ENCODE data around the gene ITFG1.
"Not testable (repeated sequence)": the region's sequence is repeated elsewhere in the genome, so short reads cannot be mapped to it uniquely, and the experiment has no call there.

ITFG1 gene

DNA sequence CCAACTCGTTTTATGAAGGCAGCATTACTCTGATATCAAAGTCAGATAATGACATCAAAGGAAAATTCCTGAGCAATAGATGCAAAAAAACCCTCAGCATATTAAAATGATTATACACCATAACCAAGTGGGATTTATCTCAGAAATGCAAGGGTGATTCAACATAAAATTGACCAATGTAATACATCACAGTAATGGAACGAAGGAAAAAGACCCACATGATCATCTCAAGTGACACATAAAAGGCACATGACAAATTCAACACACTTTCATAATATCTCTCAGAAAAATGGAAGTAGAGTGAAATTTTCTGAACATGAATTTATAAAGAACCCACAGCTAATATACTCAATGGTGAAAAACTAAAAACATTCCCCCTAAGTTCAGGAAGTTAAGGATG, 118.8 kb downstream of the ITFG1 start:
- DNase-seq (ENCODE audit: low read depth in 1 of 2, low spot score in 1 of 2) = no peak

DNA sequence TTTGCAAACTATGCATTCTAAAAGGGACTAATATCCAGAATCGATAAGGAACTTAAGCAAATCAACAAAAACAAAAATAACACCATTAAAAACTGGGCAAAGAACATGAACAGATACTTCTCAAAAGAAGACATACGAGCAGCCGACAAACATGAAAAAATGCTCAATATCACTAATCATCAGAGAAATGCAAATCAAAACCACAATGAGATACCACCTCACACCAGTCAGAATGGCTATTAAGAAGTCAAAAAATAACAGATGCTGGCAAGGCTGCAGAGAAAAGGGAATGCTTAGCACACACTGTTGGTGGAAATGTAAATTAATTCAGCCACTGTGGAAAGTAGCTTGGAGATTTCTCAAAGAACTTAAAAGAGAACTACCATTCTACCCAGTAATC, 130.3 kb downstream of the ITFG1 start:
- not testable (repeated sequence) for DNase-seq (ENCODE audit: low read depth in 1 of 2, low spot score in 1 of 2)

DNA sequence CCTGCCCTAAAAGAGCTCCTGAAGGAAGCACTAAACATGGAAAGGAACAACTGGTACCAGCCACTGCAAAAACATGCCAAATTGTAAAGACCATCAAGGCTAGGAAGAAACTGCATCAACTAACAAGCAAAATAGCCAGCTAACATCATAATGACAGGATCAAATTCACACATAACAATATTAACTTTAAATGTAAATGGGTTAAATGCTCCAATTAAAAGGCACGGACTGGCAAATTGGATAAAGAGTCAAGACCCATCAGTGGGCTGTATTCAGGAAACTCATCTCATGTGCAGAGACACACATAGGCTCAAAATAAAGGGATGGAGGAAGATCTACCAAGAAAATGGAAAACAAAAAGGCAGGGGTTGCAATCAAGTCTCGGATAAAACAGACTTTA, 136.6 kb downstream of the ITFG1 start:
- DNase-seq (ENCODE audit: low read depth in 1 of 2, low spot score in 1 of 2) = not testable (repeated sequence)

DNA sequence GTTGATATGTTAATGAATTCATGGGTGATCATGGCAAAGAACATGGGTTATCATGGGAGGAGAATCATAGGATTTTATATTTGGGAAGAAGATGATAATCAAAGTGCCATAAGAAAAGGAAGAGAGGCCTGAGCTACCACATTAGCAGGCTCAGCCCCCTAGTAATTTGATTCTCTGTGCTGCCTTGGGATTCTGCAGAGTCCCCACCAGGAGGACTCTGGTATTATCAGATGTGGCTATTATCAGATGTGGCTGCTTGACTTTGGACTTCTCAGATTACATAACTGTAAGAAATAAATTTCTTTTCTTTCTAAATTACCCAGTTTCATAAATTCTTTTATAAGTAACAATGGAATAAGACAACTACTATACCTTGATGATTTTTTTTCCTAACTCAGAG, 137.6 kb downstream of the ITFG1 start:
- DNase-seq (ENCODE audit: low read depth in 1 of 2, low spot score in 1 of 2) = no peak

DNA sequence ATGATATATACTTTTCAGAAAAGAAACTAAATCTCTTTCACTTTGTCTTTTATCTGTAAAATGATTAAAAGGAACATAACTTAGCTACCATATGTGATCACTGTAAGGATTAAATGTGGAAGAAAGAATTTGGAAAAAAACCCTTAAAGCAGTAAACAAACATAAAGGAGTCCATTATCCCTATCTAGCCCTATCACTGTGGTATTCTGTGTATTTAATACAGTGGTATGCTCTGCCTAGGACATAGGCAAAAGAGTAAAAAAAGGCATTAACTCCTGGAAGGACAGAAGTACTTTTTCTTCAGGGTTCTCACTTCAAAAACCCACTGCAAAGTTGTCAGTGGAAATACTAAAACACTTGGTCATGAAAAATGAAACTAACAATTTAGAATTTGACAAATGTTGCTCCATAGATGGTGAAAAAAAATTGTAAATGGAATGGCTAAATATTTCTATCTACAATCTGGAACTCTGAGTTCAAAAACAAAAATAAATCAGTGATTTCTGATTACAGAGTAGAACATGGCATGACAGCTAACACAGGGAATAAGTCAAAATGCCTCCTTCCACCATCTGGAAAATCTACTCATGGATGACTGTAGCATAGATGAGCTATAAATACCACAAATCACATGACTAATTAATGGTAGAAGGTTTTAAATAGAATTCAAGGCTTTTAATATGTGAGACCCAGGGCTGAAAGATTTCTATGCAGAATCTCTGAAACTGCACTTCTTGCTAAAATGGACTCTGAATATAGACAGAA, 140.1 kb downstream of the ITFG1 start:
- no peak for DNase-seq (ENCODE audit: low read depth in 1 of 2, low spot score in 1 of 2)

DNA sequence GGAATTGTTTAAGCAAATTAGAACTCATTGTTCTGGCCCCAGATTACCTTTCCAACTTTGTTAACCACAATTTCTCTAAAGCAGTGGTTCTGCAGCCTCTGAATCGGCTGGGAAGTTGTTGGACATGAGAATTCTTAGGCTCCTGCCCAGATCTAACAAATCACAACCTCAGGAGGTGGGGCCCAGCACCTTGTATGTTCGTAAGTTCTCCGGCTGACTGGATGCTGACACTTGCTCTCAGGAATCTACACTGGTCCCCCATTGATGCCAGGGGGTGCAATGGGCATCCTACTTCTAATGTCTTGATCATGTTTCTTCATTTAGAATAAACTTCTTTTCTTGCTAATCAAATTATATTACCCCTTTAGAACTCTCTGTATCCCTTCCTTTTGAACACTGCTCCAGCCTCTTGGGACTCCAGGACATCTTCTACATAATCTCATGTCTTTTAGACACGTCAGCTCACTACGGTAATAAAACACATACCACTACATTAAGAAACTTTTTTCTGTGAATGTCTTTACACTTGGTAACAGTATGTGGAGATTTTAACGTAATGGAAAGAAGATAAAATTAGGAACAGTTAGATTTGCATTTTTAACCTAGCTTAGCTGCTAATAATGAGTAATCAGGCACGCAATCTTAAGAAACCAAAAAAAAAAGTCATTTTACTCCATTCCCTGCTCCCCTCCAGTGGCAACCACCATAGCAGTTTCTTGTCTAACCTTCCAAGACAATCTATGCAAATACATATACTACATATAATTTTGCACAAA, 143.2 kb downstream of the ITFG1 start:
- no peak for DNase-seq (ENCODE audit: low read depth in 1 of 2, low spot score in 1 of 2)

DNA sequence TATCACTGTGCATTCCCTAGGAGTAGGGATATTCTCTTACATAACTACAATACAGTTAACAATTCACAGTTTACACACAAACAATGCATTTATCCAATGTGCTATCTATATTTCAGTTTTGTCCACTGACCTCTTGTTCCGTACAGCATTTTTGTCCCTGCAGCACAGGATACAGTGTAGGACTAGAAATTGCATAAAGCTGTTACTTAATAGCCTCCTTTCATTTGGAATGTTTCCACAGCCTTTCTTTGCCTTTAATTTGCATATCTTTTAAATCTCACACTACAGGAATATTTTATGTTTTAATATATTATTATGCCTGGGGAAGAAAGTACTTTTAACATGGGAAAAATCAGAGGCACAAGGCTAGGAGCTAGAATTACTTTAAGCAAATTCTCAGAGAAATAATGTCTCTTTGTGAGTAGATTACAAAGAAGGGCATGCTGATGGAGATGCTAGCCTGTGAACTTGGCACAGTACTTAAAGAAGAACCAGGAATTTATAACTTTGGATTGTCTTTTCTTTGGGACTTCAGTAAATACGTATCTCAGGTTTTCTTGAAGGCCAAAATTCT, 144.3 kb downstream of the ITFG1 start:
- no peak for DNase-seq (ENCODE audit: low read depth in 1 of 2, low spot score in 1 of 2)

DNA sequence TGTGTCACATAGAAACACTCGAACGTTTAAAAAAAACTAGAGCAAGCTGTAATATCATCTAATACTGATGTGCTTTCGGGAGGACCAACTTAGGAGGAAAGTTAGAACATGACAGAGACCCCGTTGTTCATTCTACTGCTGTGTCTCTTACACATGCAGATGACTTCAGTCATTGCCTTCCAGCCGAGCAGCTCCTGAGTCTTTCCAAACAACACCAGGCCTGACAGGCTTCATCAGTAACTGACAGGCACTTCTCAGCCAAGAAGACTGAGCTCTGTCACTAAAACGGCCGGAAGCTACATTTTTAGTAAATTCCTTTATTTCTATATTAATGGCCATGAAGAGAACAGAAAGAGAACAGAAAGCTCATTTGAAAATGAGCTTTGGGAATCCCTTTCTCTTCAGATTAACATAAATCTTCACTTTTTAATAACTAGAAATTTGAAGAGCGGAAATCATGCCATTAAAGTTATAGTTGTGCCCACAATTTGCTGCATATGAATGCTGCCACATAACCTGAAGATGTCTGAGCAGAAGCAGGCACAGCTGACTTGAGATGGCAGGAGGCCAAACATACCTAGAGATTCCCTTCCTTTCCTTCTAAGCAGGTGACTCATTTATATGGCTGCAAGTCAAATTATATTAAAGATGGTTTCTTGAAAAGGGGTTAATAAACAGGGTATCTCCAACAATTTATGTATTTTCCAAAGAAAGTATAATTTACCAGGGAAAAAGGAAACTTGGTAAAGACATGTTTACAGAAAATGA, 148.9 kb downstream of the ITFG1 start:
- no peak for DNase-seq (ENCODE audit: low read depth in 1 of 2, low spot score in 1 of 2)

DNA sequence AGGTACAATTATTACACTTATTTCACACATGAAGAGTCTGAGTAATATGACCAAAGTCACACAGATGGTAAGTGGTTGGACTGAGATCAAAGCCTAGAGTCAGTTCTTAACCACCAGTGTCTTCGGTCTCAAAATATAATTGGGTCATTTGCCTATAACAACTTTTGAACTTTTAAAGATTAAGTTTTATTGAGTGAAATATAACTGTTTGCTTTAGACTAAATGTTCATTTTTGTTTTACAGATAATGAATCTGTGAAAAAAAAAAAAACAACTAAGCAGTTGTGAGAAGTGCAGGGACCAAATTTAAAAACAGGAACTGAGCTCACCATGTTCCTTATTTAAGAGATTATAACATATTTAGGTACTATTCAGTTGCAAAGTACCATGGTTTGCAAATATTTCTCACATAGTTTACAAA, 150.1 kb downstream of the ITFG1 start:
- DNase-seq (ENCODE audit: low read depth in 1 of 2, low spot score in 1 of 2) = no peak

DNA sequence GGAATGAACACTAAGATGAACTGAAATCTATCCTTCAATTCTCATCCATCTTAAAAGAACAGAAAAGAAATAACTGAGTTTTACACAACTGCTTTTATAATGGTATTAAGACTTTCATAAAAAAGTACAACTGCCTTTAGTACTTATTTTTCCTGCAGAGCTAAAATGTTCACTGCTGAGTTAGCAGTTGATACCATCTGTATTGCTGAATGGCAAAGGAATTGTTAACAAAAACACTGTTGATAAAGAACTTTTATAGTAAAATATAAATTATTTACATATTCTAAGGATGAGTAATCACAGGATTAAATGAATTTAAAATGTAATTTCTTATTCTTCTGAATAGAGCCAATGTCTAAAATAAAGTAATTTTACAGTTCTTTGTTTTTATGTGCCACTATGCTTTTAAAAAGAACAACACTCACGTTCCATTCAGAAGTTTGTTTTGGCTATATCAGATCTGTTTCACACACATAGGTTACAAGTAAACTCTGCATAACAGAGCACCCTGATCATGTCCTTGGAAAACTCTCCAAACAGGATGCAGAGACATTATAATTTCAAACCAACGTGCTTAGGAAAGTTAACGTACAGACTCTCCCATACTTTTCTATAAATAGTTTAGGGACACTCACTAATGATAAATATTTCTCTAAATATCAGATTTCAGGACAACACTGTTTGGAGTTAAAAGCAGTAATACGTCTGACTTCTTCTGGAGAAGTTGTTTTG, 151.1 kb downstream of the ITFG1 start:
- no peak for DNase-seq (ENCODE audit: low read depth in 1 of 2, low spot score in 1 of 2)

DNA sequence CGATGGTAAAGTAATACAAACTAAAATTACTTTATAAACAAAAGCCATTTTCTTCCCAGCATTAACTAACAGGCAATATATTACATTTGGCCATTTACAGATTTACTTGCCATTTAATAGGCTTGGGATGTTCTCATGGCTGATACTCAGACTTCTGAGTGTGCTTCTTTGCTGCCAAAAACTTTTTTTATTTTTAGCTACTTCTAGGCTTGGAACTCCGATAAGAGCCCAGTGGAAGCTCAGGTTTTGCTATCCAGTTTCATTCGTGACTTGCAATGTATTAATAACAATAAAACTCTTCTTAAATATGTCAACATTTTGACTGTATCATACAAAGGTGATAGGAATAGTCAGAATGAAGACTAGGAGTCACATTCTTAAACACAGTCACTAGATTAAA, 152.3 kb downstream of the ITFG1 start:
- DNase-seq (ENCODE audit: low read depth in 1 of 2, low spot score in 1 of 2) = no peak

DNA sequence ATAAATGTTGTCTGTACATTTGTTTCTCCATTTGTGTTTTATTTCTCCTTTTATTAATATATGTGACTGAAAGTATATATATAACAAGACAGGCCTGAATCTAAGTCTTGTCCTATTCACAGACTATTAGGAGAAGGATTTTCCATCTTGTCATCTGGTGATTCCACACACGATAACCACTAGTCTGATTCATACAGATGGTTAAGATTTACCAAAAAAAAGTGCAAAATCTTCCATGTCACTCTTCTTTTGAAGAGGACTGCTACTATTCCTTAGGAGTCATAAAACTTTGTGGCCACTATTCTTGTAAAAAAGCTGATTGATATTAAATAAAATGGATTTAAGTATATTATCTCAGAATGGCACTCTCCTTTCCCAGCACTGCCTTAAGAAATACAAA, 156.3 kb downstream of the ITFG1 start:
- no peak for DNase-seq (ENCODE audit: low read depth in 1 of 2, low spot score in 1 of 2)

DNA sequence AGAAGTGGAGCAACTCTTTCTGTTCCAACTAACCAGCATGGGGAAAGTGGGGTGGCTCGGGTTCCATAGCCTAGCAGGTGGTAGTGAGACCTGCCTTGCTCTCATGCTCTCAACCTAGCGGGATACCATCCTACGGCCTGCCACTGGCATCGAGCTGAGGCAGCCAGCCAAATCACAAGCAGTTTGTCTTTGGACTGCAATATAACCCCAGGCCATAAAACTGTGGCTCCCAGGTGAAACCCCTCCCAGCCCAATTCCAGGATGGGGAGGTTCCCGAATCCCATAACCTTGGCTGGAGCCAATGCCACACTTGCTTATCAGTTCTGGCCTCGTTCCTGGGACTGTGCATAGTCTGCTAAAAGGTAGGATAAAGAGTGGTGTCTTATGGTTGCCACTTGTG, 161.3 kb downstream of the ITFG1 start:
- no peak for DNase-seq (ENCODE audit: low read depth in 1 of 2, low spot score in 1 of 2)

DNA sequence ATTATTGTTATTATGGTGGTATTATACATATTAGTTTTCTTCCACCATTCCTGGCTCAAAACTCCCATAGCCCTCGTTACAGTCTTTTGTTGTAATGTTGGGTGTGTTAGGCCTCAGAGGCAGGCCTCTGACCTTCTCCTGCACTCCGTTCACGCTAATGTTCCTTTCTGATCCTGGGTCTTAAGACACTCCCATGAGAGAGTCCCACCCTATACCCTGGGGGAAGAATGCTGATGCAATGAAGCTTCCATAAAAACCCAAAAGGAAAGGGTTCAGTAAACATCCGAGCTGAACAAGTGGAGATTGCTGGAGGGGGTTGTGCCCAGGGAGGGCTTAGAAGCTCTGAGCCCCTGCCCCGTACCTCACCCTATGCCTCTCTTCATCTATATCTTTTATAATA, 175.9 kb downstream of the ITFG1 start:
- no peak for DNase-seq (ENCODE audit: low read depth in 1 of 2, low spot score in 1 of 2)

DNA sequence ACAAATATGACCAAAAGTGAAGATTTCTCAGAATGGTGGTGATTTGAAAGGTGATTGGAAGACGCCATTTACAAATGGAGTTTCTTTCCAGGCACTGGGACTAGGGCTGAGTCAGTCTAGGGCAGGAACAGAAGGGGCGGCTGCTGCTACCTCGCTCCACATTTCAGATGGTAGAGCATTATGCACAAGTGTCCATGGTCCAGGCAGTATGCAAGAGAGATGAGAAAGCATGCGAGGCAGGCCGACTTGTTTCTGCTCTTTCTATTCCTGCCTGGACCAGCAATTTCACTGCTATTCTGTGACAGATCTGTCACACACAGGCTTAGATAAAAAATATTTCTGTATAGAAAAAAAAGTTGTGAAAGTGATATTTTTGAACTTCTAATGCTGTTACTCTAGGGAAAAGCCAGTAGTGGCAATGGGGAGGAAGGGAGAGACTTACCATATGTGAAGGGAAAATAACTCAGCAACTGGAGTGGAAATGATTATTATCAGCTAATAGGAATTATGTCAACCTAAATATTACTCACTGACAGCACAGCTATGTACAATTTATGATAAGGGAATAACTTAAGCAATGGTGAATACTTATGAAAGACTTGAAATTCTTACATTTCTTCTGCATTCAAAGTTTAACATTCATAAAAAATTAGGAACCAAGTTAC, 182.4 kb downstream of the ITFG1 start:
- DNase-seq (ENCODE audit: low read depth in 1 of 2, low spot score in 1 of 2) = no peak

DNA sequence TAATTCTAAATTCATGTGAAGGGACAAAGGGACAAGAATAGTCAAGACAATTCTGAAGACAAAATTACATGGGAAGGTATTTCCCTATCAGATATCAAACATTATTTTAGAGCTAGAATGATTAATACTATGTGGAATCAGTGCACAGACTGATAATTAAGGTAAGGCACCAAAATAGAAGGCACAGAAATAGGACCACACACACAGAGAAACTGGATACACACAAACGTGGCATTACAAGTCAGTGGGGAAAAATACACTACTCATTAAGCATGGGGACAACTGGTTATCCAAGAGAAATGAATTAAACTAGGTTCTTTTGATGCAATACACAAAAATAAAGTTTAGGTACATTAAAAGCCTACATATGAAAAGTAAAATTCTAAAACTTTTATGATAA, 184.3 kb downstream of the ITFG1 start:
- no peak for DNase-seq (ENCODE audit: low read depth in 1 of 2, low spot score in 1 of 2)

DNA sequence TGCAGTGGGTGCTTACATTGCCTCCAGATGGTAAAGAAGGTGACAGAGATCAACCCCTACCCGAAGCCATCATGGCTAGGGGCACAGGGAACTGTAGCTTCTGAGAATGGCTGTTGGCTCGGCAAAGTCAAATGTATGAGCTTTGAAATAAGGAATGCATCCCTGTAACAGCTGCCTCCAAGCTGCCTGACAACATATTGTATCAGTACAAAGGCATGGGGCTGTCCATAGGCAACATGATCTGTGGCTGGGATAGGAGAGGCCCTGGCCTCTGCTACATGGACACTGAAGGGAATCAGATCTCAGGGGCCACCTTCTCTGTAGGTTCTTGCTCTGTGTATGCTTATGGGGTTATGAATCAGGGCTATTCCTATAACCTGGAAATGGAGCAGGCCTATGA, 197.9 kb downstream of the ITFG1 start:
- DNase-seq (ENCODE audit: low read depth in 1 of 2, low spot score in 1 of 2) = no peak

DNA sequence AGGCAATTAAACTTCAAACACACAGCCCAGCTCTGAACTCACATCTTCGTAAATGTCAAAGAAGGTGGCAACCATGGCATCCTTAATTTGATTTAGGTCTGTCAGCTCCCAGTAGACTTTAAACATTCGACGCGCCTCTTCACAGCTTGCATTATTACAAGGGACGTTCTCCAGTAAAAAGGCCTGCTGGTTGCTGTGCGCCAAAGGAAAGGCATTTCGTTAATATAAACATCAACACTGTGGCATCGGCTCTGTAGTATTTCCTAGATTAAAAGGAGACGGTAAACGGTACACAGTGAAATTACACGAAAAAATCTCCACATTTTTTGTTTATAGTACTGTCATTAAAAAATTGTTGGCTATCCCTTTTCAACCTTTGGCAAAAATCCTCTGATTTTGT, 200.4 kb downstream of the ITFG1 start:
- no peak for DNase-seq (ENCODE audit: low read depth in 1 of 2, low spot score in 1 of 2)

DNA sequence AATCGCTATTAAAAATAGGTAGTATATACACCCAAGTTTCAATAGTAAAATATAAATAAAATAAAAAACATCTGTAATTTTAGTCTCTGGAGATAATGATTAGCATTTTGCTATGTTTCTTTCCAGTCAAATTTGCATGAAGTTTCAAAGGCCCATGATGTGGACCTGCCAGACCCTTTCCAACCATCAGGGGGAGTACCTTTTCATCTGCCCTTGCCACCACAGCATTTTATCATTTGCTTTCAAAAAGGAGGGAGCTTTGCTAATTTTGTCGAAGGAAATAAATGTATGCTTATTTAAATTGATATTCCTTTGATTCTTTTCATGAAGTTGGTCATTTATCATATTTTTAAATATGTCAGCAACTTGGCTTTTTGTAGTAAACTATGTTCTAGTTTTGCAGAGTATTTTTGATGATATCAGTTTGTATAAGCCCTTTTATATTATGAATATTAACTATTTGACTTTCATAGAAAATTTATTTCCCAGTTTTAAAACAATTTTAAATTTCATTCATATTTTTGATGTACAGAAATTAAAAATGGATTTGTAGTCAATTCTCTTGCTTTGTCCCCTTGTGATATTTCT, 201.9 kb downstream of the ITFG1 start:
- DNase-seq (ENCODE audit: low read depth in 1 of 2, low spot score in 1 of 2) = no peak

DNA sequence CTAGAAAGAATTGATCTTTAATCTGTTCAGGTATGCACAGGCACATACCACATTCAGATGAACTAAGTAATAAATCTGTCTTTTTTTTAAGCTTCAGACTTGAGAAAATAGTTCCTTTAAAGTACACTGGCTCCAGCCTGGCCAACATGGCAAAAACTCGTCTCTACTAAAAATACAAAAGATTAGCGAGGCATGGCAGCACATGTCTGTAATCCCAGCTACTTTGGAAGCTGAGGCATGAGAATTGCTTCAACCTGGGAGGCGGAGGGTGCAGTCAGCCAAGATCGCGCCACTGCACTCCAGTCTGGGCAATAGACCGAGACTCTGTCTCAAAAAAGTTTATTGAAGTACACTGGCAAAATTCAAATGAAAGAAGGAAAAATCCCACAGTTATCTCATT, 206.1 kb downstream of the ITFG1 start:
- DNase-seq (ENCODE audit: low read depth in 1 of 2, low spot score in 1 of 2) = no peak
